Measurements from ENCODE around the gene STAC.
"Not testable (repeated sequence)": the region's sequence is repeated elsewhere in the genome, so short reads cannot be mapped to it uniquely, and the experiment has no call there.

The STAC gene

DNA sequence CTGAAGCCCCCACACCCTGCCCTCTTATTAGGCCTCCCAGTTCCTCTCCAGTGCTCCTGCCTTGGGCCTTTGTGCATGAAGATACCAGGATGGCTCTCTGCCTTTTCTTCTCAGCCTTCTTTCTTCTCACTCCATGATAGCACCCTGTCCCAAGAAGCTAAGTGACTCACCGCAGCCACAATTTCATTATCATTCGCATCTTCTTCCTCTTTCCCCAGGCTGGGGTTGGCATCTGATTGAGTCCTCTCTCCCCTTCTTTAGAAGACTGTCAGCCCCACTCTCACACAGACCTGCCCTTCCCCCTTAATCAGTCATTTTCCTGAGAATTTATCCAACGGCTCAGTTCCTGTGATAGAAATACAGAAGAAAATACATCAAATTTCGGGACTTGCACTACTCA, 102.0 kb downstream of the STAC start:
- no peak for DNase-seq

DNA sequence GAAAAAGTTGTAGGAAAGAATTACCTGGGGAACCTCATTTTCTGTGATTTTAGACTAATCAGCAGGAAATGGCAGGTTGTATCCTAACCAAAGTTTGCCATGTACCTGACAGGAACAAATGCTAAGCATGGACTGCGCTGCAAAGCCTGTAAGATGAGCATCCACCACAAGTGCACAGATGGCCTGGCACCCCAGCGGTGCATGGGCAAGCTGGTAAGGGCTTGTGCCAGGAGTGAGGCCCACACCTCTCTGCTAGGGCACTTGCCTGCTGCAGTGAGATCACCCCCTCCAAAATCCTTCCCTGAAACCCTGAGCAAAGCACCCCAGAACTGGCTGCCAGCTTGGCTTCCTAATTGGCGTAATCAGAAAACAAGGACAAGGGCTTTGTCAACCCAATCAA, 102.6 kb downstream of the STAC start:
- no peak for DNase-seq

DNA sequence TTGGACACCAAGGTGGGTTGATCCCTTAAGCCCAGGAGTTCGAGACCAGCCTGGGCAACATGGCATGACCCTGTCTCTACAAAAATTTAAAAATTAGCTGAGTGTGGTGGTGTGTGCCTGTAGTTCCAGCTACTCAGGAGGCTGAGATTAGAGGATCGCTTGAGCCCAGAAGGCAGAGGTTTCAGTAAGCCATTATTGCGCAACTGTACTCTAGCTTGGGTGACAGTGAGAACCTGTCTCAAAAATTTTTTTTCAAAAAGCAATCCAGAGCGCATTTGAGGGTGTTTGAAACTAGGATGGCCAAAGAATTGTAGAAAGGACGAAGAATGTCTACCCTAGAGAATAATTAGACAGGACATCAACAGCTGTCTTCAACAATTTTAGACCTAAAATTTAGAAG, 103.4 kb downstream of the STAC start:
- no peak for DNase-seq

DNA sequence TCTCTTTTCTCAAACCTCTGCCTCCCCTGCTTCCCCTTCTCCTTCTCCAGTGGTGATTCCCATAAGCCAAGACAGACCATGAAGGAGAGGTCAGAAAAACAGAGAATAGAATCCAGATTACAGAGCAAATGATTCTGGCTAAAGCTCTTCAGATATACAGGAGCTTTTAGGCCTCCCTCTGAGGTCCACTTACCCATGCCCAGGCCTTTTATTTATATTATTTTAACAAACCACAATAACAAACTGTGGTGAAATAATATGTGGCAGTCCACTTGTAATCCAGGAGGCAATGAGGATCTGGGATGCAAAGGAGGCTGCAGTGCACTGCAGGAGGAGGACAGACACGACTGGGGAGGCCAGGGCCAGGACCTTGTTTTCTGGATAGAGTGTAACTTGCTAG, 104.1 kb downstream of the STAC start:
- no peak for DNase-seq

DNA sequence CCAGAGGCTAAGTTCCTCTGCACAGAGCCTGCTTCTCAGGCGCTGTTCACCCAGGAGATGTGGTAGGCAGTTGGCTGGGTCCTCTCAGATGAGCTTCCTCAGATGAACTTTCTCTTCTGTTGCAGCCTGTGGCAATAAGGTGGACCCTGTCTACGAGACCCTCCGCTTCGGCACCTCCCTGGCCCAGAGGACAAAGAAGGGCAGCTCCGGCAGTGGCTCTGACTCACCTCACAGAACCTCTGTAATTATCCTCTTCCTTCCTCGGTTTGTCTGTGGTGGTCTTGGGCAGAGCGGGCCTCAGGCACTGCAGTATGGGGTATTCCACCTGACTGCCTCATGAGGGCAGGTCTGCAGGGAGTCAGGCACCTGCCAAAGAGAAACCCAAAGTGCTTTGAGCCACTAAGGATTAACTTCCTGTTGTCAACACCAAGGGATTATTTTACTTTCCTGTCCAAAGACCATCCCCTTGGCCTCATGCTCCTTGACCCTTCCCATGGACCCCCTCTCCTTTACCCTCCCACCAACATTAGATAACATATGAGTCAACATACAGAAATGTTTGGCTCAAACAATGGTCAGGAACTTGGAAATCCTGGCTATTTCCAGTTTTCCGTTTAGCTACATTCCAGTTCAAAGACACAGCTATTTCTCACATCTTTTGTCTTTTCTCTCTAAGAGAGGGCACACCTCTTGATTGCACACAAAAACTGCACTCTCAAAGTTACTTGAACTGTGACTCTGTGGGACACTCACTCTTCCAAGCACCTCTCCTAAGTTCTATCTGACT, 105.9 kb downstream of the STAC start:
- DNase-seq = no peak

DNA sequence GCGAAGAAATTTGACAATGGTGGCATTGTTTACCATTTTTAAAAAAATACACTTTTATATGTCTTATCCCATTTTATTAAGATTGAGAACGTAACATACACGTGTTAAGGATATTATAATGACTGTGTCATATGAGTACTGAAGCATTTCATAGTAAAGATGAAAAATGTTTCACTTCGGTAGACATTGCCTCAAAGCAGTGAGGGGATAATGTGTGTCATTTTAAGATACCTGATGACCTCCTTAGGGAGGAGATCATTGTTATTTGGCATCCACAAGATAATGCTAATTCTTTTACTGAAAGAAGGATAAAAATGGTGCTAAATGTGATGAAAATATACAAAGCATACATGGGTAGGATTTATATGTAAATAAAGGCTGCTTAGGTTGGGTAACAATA, 107.3 kb downstream of the STAC start:
- no peak for DNase-seq

DNA sequence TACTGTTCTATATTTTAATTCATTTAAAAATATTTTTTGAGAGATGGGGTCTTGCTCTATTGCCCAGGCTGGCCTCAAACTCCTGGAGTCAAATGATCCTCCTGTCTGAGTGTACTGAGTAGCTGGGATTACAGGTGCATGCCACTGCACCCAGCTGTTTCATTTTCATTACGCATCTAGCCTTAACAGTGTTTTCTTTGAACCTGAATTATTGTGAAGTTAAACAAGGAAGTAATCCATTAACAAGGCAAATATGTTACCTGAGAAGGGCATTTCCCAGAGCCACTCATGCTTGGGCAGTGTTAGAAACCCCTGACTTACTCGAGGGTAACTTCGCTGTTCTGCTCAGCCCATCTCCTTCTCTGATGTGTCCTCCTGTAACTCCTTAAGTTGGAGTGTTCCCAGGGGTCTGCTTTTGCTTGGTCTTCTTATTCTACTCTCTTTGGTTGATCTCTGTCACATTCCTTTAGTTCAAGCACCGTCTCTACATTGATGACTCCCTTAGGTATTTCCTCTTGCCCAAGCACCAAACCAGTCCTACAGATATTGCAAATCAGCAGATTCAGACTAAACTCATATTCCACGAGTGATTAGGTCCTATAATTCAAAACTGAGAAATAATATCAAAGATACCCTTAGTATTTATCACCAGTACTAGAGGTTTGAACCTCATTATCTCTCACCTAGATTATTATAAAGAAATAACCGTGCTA, 107.9 kb downstream of the STAC start:
- no peak for DNase-seq

DNA sequence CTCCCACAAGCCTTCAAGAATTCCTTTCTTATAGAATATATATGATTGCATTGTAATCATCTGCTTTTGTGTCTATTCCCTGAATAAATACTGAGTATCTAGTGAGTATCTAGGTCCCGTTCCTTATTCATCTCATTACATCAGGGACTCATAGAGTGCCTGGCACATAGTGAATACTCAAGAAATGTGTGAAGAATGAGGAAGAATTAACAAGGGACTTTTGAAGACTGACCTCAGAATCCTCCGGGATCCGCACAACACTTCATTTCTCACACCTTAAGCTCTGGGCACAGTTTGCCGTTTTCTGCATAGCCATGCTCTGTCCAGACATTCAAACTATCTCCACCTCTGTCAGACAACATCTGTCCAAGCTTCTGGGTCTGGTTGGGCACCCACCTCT, 108.8 kb downstream of the STAC start:
- no peak for DNase-seq

DNA sequence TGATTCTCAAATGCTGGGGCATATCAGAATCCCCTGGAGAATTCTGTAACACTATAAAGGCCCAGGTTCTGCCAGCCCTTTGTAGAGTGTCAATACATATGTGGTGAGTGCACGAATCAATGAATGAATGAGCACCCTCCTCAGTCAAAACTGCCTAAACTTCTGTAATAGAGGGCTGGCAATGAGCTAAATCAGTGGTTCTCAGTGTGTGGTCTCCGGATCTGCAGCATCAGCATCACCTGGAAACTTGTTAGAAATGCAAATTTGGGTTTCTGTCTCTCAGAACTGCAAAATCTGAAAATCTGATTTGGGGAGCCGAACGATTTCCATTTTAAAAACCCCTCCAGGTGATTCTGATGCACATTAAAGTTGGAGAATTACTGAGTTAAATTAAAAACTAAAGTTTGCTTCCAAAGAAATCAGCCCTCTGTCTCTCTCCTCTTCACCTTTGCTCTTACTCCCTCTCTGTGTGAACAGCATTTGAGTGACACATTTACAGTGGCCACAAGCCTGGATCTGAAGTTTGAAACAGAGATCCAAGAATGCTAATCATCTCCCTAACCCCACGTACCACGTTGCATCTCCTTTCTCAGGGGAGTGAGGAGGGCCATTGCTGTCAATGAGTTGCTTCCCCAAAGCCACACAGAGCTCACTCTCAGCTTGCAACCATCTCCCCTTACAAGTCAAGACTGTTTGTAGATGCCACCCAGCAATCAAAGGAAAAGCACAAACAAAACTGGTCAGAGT, 109.5 kb downstream of the STAC start:
- DNase-seq = no peak

DNA sequence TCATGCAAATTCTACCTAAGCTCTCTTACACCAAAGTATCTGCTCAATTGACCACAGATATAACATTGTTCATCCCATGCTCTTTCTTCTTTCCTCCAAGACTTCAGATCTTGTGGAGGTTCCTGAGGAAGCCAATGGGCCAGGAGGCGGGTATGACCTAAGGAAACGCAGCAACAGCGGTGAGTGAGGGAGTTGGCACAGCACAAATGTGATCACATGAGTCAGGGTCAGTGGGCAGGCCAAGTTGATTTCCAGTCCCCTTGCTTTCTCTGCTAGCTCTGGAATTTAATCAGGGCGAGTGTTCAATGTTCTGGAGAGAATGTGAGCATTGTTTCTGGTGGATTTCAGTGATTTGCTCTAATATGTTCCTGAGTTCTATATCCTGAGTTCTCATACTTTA, 112.7 kb downstream of the STAC start:
- DNase-seq = no peak

DNA sequence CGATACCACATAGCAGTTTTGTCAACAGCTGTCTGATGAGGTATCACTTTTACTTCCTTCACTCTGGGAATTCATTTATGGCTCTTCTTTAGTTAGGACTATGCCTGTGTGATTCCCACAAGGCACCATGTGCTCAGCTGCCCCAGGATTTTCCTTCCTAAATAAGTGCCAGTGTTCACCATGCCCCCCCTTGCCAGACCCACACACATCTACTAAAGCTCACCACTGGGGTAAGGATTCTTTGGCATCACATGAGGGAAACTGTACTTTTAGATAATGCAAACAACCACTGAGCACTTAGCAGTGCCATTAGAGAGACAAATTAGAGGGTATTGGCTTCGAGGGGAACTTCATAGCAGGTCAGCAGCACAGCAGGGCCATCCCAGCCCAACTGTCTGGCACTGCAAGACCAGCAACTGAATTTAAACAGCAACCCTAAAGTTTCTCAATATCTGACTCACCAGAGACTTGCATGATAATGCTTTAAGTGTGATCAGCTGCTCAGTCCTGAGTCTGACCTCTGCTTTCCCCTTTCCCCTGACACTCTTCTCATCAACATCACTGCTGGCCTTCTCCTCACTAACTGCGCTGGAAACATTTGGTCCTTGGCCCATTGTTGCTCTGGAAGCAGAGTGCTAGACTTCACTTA, 114.3 kb downstream of the STAC start:
- no peak for DNase-seq

DNA sequence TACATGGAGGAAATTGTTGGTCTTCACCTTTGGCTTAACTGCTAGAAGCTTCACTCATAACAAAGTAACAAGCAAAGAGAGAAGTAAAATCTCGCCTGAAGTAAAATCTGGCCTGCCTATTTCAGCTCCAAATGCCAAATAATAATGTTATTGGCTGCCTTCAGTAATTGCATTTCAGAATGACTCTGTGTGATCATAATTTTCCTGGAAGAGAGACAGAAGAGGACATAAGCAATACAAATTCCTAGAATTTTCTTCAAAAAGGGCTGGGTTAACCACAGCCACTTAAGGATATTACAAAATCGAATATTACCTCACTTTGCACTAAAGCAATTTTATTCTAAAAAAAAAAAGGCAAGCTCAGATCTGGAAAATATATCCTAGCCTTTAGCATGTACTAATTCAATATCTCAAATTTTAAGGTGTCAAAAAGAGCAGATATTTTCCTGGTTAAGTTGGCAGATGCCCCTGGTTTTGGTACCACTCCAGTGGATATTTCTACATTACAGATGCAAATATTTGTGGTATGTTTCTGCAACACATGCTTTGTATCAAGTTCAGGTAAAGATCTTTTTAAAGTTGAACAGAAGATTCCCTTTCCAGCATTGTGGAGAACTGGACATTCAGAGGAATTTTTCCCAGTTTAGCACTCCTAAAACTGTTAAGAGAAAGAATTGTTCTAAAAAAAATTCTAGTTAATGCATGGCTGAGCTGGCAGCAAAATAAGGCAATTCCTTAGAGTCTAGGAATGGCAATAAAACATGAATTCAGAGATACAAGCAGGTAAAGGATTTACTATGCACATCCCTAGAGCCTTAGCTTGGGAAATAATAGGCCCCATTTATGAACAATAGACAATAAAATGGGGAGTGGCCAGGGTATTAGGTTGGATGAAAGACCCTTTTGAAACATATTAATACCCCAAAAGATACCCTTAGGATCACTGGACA, 116.7 kb downstream of the STAC start:
- no peak for DNase-seq

DNA sequence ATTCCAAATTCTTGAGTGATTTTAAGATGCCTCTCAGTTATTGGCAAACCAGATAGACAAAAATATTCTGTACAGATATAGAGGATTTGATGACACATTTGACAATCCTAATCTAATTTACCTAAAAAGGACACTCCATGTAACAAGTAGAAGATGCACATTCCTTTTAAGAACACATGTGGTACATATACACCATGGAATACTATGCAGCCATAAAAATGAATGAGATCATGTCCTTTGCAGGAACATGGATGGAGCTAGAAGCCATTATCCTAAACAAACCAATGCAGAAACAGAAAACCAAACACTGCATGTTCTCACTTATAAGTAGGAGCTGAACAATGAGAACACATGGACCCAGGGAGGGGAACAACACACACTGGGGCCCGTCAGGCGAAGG, 119.7 kb downstream of the STAC start:
- DNase-seq = not testable (repeated sequence)

DNA sequence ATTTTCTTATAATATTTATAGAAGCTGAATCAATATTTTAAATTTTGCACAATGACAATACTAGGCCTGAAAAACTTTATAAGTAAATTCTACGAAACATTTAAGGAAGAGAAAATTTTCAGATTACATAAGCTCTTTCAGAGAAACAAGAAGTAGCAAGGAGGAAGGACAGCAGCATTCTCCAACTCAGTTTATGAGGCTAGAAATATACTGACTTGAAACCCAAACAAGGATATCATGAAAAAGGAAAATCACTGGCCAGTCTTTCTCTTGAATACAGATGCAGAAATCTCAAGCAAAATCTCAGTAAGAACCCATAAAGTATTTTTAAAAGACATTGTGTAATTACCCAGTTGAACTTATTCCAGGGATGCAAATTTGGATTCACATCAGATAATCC, 121.3 kb downstream of the STAC start:
- no peak for DNase-seq

DNA sequence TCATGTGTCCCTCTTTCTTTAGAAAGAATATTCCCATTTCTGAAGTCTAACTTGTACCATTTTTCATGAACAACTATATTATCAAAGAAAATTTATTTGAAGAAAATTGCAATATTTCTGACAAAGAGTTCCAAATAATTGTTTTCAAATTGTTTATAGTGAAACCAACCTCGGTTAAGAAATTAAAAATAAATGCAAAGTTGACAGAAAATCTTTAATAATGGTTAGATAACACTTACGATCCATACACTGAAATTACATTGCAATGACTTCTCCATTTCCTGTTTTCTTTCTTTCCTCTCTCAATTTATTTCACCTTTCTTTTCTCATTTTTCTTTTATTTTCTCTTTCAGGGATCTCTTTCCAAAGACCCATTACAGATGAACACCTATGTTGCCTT, 125.1 kb downstream of the STAC start:
- no peak for DNase-seq

DNA sequence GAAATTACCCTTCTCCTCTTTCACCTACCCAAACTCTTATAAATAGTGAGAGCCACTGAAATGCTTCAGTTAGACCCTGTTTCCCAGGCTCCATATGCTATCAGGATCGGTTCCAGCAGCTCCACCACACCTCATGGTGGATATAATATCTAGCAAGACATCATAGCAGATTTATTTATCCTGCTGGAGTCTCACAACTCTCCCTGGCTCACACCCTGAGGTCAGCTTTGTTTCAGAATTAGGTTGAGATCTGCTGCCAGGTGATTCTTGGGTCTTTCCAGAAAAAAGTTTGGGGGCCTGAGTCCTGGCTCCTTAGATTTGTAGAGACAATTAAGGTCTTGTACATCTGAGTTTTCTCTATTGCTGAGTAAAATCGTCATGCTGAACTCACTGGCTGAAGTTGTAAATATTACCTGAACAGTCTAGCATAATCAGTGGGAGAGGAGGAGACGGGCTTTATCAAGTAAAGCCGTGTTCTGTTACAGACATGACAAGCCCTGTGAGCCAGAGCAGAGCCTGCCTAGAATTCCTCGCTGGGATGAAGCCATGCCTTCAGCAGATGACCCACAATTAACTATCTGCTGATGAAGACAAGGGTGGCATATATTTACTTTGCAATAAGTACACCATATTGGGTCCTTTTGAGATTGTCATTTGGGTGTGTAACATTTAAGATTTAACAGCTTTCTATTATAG, 131.6 kb downstream of the STAC start:
- no peak for DNase-seq

DNA sequence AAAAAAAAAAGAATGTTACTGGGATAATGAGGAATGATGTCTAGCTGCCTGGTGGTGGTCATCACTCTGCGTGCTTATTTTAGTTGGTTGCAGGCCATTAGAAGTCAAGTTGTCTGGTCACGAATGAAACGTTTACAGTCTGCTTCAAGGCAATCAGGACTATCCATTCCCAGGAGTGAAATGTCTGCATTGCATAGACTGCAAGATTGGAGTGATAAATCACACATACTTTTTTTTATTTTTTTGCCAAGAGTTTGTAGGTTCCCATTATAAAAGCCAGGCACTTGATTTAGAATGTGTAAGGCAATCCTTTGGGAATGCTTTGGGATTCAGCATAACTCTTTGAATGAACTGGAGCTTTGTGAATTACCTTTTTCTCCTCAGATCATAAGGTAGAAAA, 132.3 kb downstream of the STAC start:
- DNase-seq = no peak

DNA sequence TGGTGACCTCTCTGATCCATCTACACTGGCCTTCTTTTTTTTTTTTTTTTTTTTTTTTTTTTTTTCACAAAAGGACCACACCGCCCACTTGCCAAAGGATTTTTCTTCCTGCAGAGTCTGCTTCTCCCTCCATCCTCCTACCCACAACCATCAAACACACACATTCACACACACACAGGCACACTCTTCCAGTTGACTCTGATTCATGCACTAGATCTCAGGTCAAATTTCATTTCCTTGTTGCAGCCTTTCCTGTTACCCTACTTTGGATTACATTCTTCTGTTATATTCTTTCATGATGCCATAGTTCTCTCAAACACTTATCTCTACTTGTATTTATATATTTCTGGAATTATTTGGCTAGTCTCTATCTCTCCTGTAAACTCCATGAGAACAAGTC, 133.9 kb downstream of the STAC start:
- no peak for DNase-seq

DNA sequence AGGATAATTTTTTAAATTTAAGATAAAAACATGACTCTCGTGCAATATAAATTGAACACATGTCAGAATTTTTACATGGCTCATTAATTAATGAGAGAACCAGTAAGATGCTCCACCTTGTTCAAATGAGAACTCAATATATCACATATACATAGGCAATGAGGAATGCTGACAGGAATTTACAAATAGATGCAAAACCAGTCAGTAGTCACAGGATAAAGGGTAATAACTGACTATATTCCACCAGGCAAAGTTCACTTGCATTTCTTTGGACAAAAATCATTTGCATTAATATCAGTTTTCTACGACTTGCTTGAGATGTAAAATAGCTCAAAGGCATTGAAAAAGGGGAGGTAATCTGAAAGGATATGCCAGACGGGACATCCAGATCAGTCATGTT, 139.4 kb downstream of the STAC start:
- no peak for DNase-seq

DNA sequence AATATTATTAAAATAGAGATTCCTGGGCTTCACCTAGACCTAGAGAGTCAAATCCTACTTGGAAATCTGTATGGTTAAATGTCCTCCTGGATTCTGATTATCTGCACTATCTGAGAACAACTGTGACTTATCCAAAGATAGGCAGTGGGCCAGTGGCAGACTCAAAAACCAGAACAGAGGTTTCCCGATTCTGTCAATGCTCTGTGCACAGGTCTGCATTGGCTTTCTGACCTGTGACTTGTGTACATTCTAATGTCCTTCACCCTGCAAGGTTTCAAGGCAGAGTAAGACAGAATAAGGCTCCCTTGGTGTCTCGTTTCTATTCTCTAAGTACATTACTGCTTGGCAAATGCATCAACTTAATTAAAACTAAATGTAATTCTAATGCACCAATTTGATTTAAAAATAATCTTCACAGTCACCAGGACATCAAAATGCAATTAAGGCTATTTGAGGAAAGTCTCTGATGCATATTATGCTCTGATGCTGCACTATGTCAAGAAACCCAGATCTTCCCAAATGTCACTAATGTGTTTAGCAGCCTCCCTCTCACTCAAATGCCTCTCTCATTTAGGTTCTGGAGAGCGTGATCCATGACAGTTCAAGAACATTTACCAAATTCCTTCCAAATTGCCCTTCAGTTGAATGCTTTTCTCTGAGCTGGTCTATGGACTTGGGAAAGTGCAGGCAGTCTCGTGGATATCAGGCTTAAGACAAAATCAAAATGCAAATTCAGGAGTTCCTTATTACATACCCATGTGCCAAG, 140.1 kb downstream of the STAC start:
- no peak for DNase-seq

DNA sequence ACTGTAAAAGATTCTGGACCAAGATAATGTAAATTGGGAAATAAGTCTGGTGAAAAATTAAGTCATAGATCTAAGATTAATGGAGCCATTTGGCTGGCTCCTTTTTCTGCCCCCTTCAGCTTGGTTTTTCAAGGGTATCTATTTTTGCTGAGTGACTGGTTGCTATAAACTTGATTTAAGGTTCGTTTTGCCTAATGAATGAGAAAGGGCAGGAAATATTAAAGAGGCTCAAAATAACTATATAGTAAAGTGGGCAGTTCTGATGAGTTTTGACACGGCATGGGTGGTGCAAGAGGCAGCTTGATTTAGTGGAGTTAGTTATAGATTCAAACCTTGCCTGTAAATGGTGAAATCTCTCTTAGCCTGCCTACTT, 140.7 kb downstream of the STAC start:
- no peak for DNase-seq

All from stimulated activated naive CD4-positive, alpha-beta T cell (primary cell).